Mucosa of descending colon (tissue), 3 donors: Measurements from ENCODE around the gene SGF29. TPM values are rescaled to one million over a fixed set of nuclear protein-coding genes. Genes with fewer than 3 reads are reported as not detected.
A peak's percentile ranks its signal among the peaks of the same experiment; 100 is the strongest.

Source experiments
- ATAC-seq: fragments of 200-7000 bp; cut with Tn5 transposase; one replicate; pipeline ENCODE4 v1.9.1; 2020; ENCODE audit warnings: mild to moderate bottlenecking, moderate library complexity
- DNase-seq, 3 donors: peaks; one replicate each; pipeline ENCODE4 v3.0.0-alpha.2; 2020
- H3K36me3 ChIP-seq: fragments of 200-600 bp; one replicate; pipeline ENCODE4 v1.8.0; 2021; ENCODE audit warnings: low read depth, mild to moderate bottlenecking
- H3K4me1 ChIP-seq: fragments of 200-600 bp; one replicate; pipeline ENCODE4 v1.8.0; 2021; ENCODE audit warnings: low read depth, mild to moderate bottlenecking
- H3K4me3 ChIP-seq: fragments of 200-600 bp; one replicate; pipeline ENCODE4 v1.8.0; 2021; ENCODE audit warnings: mild to moderate bottlenecking
- H3K9me3 ChIP-seq: fragments of 200-600 bp; one replicate; pipeline ENCODE4 v1.8.0; 2021; ENCODE audit warnings: mild to moderate bottlenecking
- intact Hi-C, 2 donors: fragments of 100-400 bp; cut with DNase I in 1 of 2; cut with micrococcal nuclease in 1 of 2; formaldehyde crosslinking; loops; one replicate each; pipeline versions ENCODE4 v1.11.0 to v1.11.1; 2022; cut with DNase I, micrococcal nuclease
- total RNA-seq, 3 donors: library from RNA; stranded (reverse); fragmentation: NEBNext Ultra II Directional in 2 of 3; extraction: Animal tissue kit (Norgen Biotek cat#: 25700) in 2 of 3; gene quantifications; one replicate each; pipeline versions ENCODE4 v1.2.1 to v1.2.4, GENCODE V29; 2021 to 2023
- TF ChIP-seq, protein P1 (sequence below): fragments of 200-600 bp; IDR thresholded peaks from one replicate; pipeline ENCODE4 v1.8.0; 2022; ENCODE audit warnings: antibody characterized with exemption, mild to moderate bottlenecking
- donor health status: DM: no; HTN: no; CAD: no; lungs with moderate emphysema.
- donor health status: DM: no; HTN: no; CAD: no.
- donor health status: DM: no; HTN: yes; CAD: no.

The SGF29 gene
- total RNA-seq, 3 donors from 2014 or later, result 21.6 to 45.9 (median 25.9) TPM

DNA sequence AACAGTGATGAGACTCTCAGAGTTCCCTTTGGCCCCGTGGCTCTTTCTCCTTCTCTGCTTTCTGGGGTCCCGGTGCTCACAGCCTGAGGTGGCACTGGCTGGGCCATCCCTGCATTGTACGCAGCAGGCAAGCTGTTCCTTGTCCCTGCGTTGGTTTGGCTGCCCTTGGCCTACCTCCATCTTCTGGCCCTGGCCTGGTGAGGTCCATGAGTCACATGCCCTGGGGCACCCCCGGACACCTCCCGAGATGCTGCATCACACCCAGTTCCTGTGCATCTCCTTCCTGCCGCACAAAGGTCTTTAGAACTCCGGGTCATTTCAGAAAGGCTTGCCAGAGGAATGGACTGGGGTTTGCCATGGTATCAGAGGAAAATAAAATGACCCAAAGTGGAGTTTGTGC lies 33.7 kb downstream of the SGF29 start:
- no peaks in the 10 kb centered on the region for H3K4me1 ChIP-seq
- H3K36me3 ChIP-seq, result peaks cover 8% of the 10 kb centered on the region
- intact Hi-C loops, result no loop called here
- DNase-seq (no peak), ATAC-seq (peak; percentile 12)
- TF ChIP-seq, protein P1, sequence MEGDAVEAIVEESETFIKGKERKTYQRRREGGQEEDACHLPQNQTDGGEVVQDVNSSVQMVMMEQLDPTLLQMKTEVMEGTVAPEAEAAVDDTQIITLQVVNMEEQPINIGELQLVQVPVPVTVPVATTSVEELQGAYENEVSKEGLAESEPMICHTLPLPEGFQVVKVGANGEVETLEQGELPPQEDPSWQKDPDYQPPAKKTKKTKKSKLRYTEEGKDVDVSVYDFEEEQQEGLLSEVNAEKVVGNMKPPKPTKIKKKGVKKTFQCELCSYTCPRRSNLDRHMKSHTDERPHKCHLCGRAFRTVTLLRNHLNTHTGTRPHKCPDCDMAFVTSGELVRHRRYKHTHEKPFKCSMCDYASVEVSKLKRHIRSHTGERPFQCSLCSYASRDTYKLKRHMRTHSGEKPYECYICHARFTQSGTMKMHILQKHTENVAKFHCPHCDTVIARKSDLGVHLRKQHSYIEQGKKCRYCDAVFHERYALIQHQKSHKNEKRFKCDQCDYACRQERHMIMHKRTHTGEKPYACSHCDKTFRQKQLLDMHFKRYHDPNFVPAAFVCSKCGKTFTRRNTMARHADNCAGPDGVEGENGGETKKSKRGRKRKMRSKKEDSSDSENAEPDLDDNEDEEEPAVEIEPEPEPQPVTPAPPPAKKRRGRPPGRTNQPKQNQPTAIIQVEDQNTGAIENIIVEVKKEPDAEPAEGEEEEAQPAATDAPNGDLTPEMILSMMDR, result no peak
- no peaks in the 10 kb centered on the region for H3K9me3 ChIP-seq
- no peak overlapping the region for H3K4me3 ChIP-seq

DNA sequence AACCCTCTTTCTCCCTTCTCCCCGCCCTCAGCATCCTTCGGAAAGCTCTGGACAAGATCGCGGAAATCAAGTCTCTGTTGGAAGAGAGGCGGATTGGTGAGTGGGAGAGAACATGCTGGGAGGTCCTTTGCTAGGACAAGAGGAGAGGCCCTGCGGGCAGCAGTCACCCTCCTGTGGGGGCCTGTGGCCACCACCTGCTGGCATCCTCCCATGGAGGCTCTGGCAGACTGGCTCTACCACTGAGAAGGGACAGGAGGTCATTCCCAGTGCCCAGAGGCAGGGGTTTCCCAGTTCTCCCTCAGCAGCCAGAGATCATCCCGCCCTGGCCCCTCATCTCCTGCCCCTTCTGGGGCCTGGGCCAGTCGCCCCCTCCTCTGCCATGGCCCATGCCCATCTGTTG lies 35.3 kb downstream of the SGF29 start:
- H3K4me3 ChIP-seq, result no peak overlapping the region
- H3K9me3 ChIP-seq, result no peaks in the 10 kb centered on the region
- peaks cover 8% of the 10 kb centered on the region for H3K36me3 ChIP-seq
- no peak for DNase-seq
- TF ChIP-seq, protein P1, result no peak
- no peaks in the 10 kb centered on the region for H3K4me1 ChIP-seq
- intact Hi-C loops, result no loop called here
- no peak for ATAC-seq

DNA sequence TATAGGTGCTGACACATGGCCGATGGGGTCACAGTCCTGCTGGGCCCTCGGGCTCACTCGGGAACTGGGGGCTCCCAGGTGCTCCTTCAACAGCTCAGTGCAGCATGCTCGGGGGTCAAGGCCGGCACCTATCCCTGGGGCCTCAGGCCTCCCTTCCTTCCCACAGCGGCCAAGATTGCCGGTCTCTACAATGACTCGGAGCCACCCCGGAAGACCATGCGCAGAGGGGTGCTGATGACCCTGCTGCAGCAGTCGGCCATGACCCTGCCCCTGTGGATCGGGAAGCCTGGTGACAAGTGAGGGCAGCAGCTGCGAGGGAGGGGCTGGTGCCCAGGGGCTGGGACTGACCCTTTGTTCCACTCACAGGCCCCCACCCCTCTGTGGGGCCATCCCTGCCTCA lies 36.2 kb downstream of the SGF29 start:
- no peaks in the 10 kb centered on the region for H3K4me1 ChIP-seq
- ATAC-seq (no peak), DNase-seq (no peak)
- intact Hi-C loops, result no loop called here
- no peak overlapping the region for H3K4me3 ChIP-seq
- TF ChIP-seq, protein P1, result no peak
- H3K36me3 ChIP-seq, result peaks cover 8% of the 10 kb centered on the region
- no peaks in the 10 kb centered on the region for H3K9me3 ChIP-seq

DNA sequence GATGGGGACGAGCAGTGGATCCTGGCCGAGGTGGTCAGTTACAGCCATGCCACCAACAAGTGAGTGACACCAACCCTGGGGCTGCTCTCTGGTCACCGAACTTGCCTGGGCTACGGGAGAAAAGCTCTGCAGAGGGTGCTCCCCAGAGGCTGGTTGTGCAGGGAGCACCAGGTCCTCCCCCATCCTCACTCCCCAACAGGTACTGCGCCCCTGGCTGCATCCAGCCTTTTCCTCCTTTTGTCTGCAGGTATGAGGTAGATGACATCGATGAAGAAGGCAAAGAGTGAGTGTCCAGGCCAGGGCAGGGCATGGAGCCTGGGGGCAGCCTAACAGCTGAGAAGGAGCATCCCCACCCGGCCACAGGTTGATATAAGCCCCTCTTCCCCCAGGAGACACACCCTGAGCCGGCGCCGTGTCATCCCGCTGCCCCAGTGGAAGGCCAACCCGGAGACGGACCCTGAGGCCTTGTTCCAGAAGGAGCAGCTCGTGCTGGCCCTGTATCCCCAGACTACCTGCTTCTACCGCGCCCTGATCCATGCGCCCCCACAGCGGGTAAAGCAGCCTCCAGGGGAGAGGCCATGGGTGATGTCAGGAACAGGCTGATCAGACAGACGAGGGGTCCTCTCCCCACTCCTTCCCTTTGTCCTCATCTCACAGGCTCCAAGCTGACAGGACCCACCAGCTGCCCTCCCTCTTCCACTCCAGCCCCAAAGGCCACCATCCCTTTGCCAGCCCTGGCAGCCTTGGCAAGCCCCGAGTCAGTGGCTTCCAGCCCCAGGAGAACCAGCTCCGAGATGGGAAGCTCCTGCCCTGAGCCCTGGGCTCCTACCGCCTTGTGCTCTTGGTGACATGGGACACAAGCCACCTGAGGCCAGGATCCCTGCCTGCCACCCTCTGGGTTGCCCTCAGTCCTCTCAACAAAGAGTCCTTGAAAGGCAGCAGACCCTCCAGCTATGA lies 36.9 kb downstream of the SGF29 start:
- H3K9me3 ChIP-seq, result no peaks in the 10 kb centered on the region
- DNase-seq (no peak), ATAC-seq (no peak)
- intact Hi-C loops, result no loop called here
- no peaks in the 10 kb centered on the region for H3K4me1 ChIP-seq
- H3K36me3 ChIP-seq, result peaks cover 8% of the 10 kb centered on the region
- TF ChIP-seq, protein P1, result no peak
- no peak overlapping the region for H3K4me3 ChIP-seq

DNA sequence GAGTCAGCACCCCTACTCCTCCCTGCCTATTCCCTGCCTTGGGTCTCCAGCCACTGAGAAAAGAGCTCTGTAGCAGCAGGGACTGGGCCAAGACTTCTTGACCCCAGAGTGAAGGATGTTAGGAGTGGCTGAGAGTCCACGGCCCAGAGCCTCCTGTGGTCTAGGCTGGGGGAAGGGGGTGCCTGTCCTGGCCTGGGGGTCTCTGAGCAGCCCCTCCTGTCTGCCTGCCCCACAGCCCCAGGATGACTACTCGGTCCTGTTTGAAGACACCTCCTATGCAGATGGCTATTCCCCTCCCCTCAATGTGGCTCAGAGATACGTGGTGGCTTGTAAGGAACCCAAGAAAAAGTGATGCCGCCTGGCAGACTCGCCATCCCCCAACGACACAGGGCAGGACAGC lies 37.6 kb downstream of the SGF29 start:
- DNase-seq, result no peak
- H3K36me3 ChIP-seq, result peaks cover 8% of the 10 kb centered on the region

More for the DNA sequence above, 37.6 kb downstream of the SGF29 start:
- no peak overlapping the region for H3K4me3 ChIP-seq
- no peak for ATAC-seq
- intact Hi-C loops, result no loop called here
- TF ChIP-seq, protein P1, result no peak
- H3K9me3 ChIP-seq, result no peaks in the 10 kb centered on the region
- no peaks in the 10 kb centered on the region for H3K4me1 ChIP-seq
